H1 (cell line): ENCODE measurements around the gene XIRP1. TPM values are rescaled to one million over a fixed set of nuclear protein-coding genes. Genes with fewer than 3 reads are reported as not detected.

Experiments used
- CTCF ChIA-PET: fragments of 300-600 bp; sonication (Branson Sonifier 250); formaldehyde crosslinking; loops from one replicate; lab custom pipeline; 2021; ENCODE audit not compliant: partially characterized antibody; lab: Charles Lee
- POLR2A ChIA-PET: fragments of 300-600 bp; sonication (Branson Sonifier 250); formaldehyde crosslinking; loops from one replicate; lab custom pipeline; 2021; ENCODE audit warnings: inconsistent platforms; ENCODE audit not compliant: partially characterized antibody; lab: Charles Lee
- DNase-seq, 2 experiments: peaks; one replicate each; pipeline versions ENCODE4 v3.0.0 to v3.0.0-alpha.2; 2010 to 2022; ENCODE audit warnings: low spot score in 2 of 2, low read depth in 1 of 2, mixed read lengths in 1 of 2
- FAIRE-seq: peaks from 2 replicates; lab custom pipeline; 2011; peaks lifted over from hg19 to GRCh38; lab: Jason Lieb, UNC
- H2AFZ ChIP-seq: 2 replicates; pipeline ENCODE4 v1.8.1; 2012; ENCODE audit warnings: low read length, inconsistent platforms
- H2AK5ac ChIP-seq: 2 replicates; pipeline ENCODE4 v1.6.1; 2013; ENCODE audit warnings: low read depth, low read length
- H2BK120ac ChIP-seq: replicated peaks from 2 replicates; pipeline ENCODE3; 2013; ENCODE audit warnings: low read depth, low read length, inconsistent platforms
- H2BK12ac ChIP-seq: 2 replicates; pipeline ENCODE4 v1.6.1; 2013; ENCODE audit warnings: low read depth, low read length
- H2BK15ac ChIP-seq: 2 replicates; pipeline ENCODE4 v1.6.1; 2013; ENCODE audit warnings: low read length
- H2BK20ac ChIP-seq: 2 replicates; pipeline ENCODE4 v1.6.1; 2013; ENCODE audit warnings: low read length
- H2BK5ac ChIP-seq: 2 replicates; pipeline ENCODE4 v1.6.1; 2013; ENCODE audit warnings: low read depth, low read length
- H3K14ac ChIP-seq: 2 replicates; pipeline ENCODE4 v1.6.1; 2013; ENCODE audit warnings: inconsistent platforms; ENCODE audit not compliant: insufficient read length
- H3K18ac ChIP-seq: 2 replicates; pipeline ENCODE4 v1.6.1; 2013; ENCODE audit warnings: low read length; ENCODE audit errors: extremely low read depth
- H3K23ac ChIP-seq: 2 replicates; pipeline ENCODE4 v1.6.1; 2013; ENCODE audit warnings: inconsistent platforms; ENCODE audit not compliant: insufficient read length
- H3K23me2 ChIP-seq: 2 replicates; pipeline ENCODE4 v1.6.1; 2013; ENCODE audit warnings: low read depth, low read length
- H3K27ac ChIP-seq: 2 replicates; pipeline ENCODE4 v1.6.1; 2011; ENCODE audit warnings: low read depth, low read length, inconsistent platforms
- H3K27me3 ChIP-seq, 4 experiments: replicated peaks in 1 of 4; 1 replicate in 1 of 4; 2 replicates in 3 of 4; pipeline versions ENCODE4 v1.6.1 to v1.8.1; 2011 to 2013; ENCODE audit warnings: low read length in 3 of 4, mild to moderate bottlenecking in 3 of 4, inconsistent platforms in 2 of 4, mixed read lengths in 2 of 4, moderate library complexity in 1 of 4; ENCODE audit not compliant: control insufficient read depth in 3 of 4, insufficient read depth in 3 of 4; ENCODE audit errors: extremely low read depth in 1 of 4
- H3K36me3 ChIP-seq, 4 experiments: 2 replicates each; pipeline versions ENCODE4 v1.6.1 to v1.8.1; 2011 to 2013; ENCODE audit warnings: mild to moderate bottlenecking in 4 of 4, low read length in 3 of 4, moderate library complexity in 2 of 4, control low read depth in 1 of 4, inconsistent platforms in 1 of 4; ENCODE audit not compliant: insufficient read depth in 4 of 4, control insufficient read depth in 2 of 4
- H3K4ac ChIP-seq: replicated peaks from 2 replicates; pipeline ENCODE3; 2013; ENCODE audit warnings: low read length, low read depth, mixed read lengths, inconsistent platforms; ENCODE audit not compliant: insufficient read length
- H3K4me1 ChIP-seq, 4 experiments: replicated peaks in 1 of 4; 1 replicate in 1 of 4; 2 replicates in 3 of 4; pipeline versions ENCODE4 v1.6.1 to v1.8.1; 2011 to 2013; ENCODE audit warnings: low read length in 3 of 4, inconsistent platforms in 2 of 4, mixed read lengths in 1 of 4; ENCODE audit not compliant: insufficient read depth in 4 of 4, control insufficient read depth in 3 of 4
- H3K4me2 ChIP-seq, 2 experiments: 2 replicates each; pipeline versions ENCODE4 v1.6.1 to v1.8.1; 2011 to 2013; ENCODE audit warnings: low read depth in 2 of 2, low read length in 2 of 2, control low read depth in 1 of 2, inconsistent platforms in 1 of 2, mild to moderate bottlenecking in 1 of 2; ENCODE audit not compliant: insufficient read depth in 1 of 2
- H3K4me3 ChIP-seq, 4 experiments: fragments of 200-600, 300-600 bp in 1 of 4; sonication (generic), shearing (Covaris generic), sonication (Bioruptor Twin) in 1 of 4; 2 replicates each; pipeline versions ENCODE4 v1.5.1 to v1.8.1; 2011 to 2016; ENCODE audit warnings: low read length in 4 of 4, low read depth in 3 of 4, control low read depth in 2 of 4, inconsistent platforms in 2 of 4, mild to moderate bottlenecking in 2 of 4, mixed read lengths in 1 of 4, moderate library complexity in 1 of 4; ENCODE audit not compliant: insufficient read depth in 2 of 4; ENCODE audit errors: extremely low read depth in 1 of 4
- H3K56ac ChIP-seq: replicated peaks from 2 replicates; pipeline ENCODE3; 2013; ENCODE audit warnings: low read depth, mild to moderate bottlenecking, mixed read lengths, low read length, inconsistent platforms; ENCODE audit not compliant: insufficient read length
- H3K79me1 ChIP-seq: 2 replicates; pipeline ENCODE4 v1.6.1; 2013; ENCODE audit warnings: low read depth, low read length, control low read depth
- H3K79me2 ChIP-seq, 2 experiments: 2 replicates each; pipeline versions ENCODE4 v1.6.1 to v1.8.1; 2012 to 2013; ENCODE audit warnings: low read length in 2 of 2, mild to moderate bottlenecking in 2 of 2, inconsistent platforms in 1 of 2; ENCODE audit not compliant: insufficient read depth in 2 of 2, control insufficient read depth in 1 of 2
- H3K9ac ChIP-seq, 4 experiments: replicated peaks in 1 of 4; 1 replicate in 1 of 4; 2 replicates in 3 of 4; pipeline versions ENCODE4 v1.6.1 to v1.8.1; 2011 to 2013; ENCODE audit warnings: low read depth in 3 of 4, low read length in 3 of 4, control low read depth in 2 of 4, mild to moderate bottlenecking in 2 of 4, moderate library complexity in 2 of 4, inconsistent platforms in 1 of 4; ENCODE audit errors: extremely low read depth in 1 of 4
- H3K9me3 ChIP-seq, 2 experiments: 2 replicates each; pipeline versions ENCODE4 v1.6.1 to v1.8.1; 2012 to 2013; ENCODE audit warnings: mild to moderate bottlenecking in 2 of 2, moderate library complexity in 2 of 2, control low read depth in 1 of 2, inconsistent platforms in 1 of 2, low read depth in 1 of 2, low read length in 1 of 2, mixed read lengths in 1 of 2; ENCODE audit not compliant: insufficient read depth in 2 of 2
- H4K20me1 ChIP-seq, 2 experiments: replicated peaks in 1 of 2; 2 replicates each; pipeline versions ENCODE3 to v1.8.1; 2011 to 2013; ENCODE audit warnings: inconsistent platforms in 2 of 2, low read length in 2 of 2, mild to moderate bottlenecking in 1 of 2; ENCODE audit not compliant: insufficient read depth in 2 of 2, control insufficient read depth in 1 of 2
- H4K5ac ChIP-seq: 2 replicates; pipeline ENCODE4 v1.6.1; 2013; ENCODE audit warnings: low read length, low read depth, mixed read lengths, inconsistent platforms; ENCODE audit not compliant: insufficient read length
- H4K8ac ChIP-seq: 2 replicates; pipeline ENCODE4 v1.8.0; 2013; ENCODE audit warnings: mild to moderate bottlenecking, moderate library complexity, low read length, inconsistent platforms; ENCODE audit not compliant: insufficient read depth; ENCODE audit errors: extremely low read depth
- H4K91ac ChIP-seq: replicated peaks from 2 replicates; pipeline ENCODE3; 2013; ENCODE audit warnings: low read length, mixed read lengths, inconsistent platforms; ENCODE audit not compliant: insufficient read length
- CHD1 ChIP-seq: IDR thresholded peaks from 2 replicates; pipeline ENCODE4 v1.6.1; 2012; ENCODE audit warnings: low read depth, low read length, improper control_type of control experiment
- KDM4A ChIP-seq: IDR thresholded peaks from one replicate; pipeline ENCODE4 v1.7.1; 2012; ENCODE audit warnings: low read depth, mild to moderate bottlenecking, moderate library complexity, low read length, inconsistent platforms; ENCODE audit not compliant: severe bottlenecking
- NRF1 ChIP-seq: IDR thresholded peaks from 2 replicates; pipeline ENCODE4 v1.6.1; 2011; ENCODE audit warnings: mild to moderate bottlenecking, low read depth, low read length, improper control_type of control experiment
- SIRT6 ChIP-seq: IDR thresholded peaks from one replicate; pipeline ENCODE4 v1.7.1; 2012; ENCODE audit warnings: low read length, inconsistent platforms
- WGBS, 2 experiments: shearing (Covaris generic) in 1 of 2; methylation state at CpG; one replicate each; pipeline versions ENCODE4 v1.1.6 to v1.1.7; 2013 to 2015; ENCODE audit warnings: low lambda C conversion rate in 2 of 2, mixed read lengths in 2 of 2, inconsistent platforms in 1 of 2, low coverage in 1 of 2, missing lambda C conversion rate in 1 of 2; ENCODE audit not compliant: insufficient replicate concordance in 2 of 2, insufficient coverage in 1 of 2, insufficient read length in 1 of 2; ENCODE audit errors: extremely low coverage in 1 of 2, missing lambda C conversion rate in 1 of 2; 5-methylcytosine and 5-hydroxymethylcytosine counted together
- polyA plus RNA-seq, 7 experiments: library from polyadenylated mRNA; depleted of rRNA in 3 of 7; stranded (reverse) in 5 of 7; unstranded in 2 of 7; fragments of >200 nt in 5 of 7; fragments of 200-250 nt in 2 of 7; gene quantifications; 1 replicate in 5 of 7; 2 replicates in 1 of 7; 4 replicates in 1 of 7; pipeline versions ENCODE4 v1.2.1 to v1.2.3, GENCODE V29; 2011 to 2013; ENCODE audit warnings: missing spikeins in 2 of 7, mixed read lengths in 2 of 7
- total RNA-seq: library from RNA; stranded (reverse); fragmentation: NEBNext Ultra II Directional; extraction: Animal tissue kit (Norgen Biotek cat#: 25700); gene quantifications from 2 replicates; pipeline ENCODE4 v1.2.1, GENCODE V29; 2021

Gene XIRP1
- total and polyA plus RNA-seq, 2 of the 8 experiments (the other 6 are each of a cell fraction or from before 2014, with no cell fraction given) = not detected

DNA sequence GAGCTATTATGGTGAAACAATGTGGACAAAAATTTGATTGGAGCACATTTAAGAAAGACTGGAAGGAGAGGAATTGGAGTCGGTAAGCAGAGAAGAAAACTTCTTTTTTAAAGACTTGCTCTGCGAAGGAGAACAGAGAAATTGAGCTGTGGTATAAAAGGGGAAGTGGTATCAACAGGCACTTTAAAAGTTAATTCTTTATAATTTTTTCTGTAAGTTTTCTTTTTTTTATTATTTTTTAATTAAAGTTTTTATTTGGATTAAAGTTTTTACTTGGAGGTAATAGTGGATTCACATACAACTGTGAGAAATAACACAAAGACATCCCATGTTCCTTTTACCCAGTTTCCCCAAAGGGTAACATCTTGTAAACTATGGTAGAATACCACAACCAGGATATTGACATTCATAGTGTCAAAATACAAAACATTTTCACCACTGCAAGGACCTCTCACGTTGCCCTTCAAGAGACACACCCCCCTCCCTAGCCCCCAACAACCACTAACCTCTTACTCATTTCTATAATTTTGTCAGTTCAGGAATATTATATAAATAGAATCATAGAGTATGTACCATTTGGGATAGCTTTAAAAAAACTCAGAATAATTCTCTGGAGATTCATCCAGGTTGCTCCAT, 33.8 kb upstream of the XIRP1 start:
- CTCF ChIA-PET = interaction anchor here (1.1 kb wide), 1 partner anchor 36 kb away, joined by 3 read pairs; no protein-coding TSS in a partner anchor
- POLR2A ChIA-PET = no interaction called here

More for the DNA sequence above, 33.8 kb upstream of the XIRP1 start:
- Histone ChIP-seq H3K79me2 (no peaks in the 10 kb centered on the region), H3K18ac (no peak overlapping the region), H2BK12ac (no peak overlapping the region), H3K27me3 (no peaks in the 10 kb centered on the region), H4K5ac (no peak overlapping the region), H3K27ac (no peak overlapping the region), H3K23ac (no peak overlapping the region), H3K4me3 (no peak overlapping the region), H3K56ac (no peak overlapping the region), H3K9me3 (no peaks in the 10 kb centered on the region), H2BK120ac (no peak overlapping the region), H4K91ac (no peak overlapping the region), H3K23me2 (0 out of 2 replicates have a peak, but pooled peaks cover 1% of the 10 kb centered on the region), H2AFZ (no peak overlapping the region), H3K9ac (no peak overlapping the region), H3K79me1 (no peaks in the 10 kb centered on the region), H4K20me1 (no peaks in the 10 kb centered on the region), H3K4ac (no peak overlapping the region), H2BK15ac (no peak overlapping the region), H4K8ac (no peak overlapping the region), H2AK5ac (no peak overlapping the region), H3K36me3 (no peaks in the 10 kb centered on the region), H2BK5ac (no peak overlapping the region), H3K4me1 (no peaks in the 10 kb centered on the region), H3K4me2 (no peak overlapping the region), H2BK20ac (no peak overlapping the region), H3K14ac (no peak overlapping the region)
- WGBS, 2 experiments = 94% methylated on average over 3 of the region's 3 CpGs; no CpG with 5 or more reads in 1 of the 2 experiments
- FAIRE-seq (no peak), DNase-seq (no peak)
- TF ChIP-seq KDM4A = no peak
- no peak for TF ChIP-seq SIRT6
- no peak for TF ChIP-seq NRF1
- no peak for TF ChIP-seq CHD1
